GM12878 (cell line): Measurements from ENCODE around the gene NCBP2L. TPM values are rescaled to one million over a fixed set of nuclear protein-coding genes. Genes with fewer than 3 reads are reported as not detected.

ENCODE experiments used
- ATAC-seq: fragments of 200-7000 bp; cut with Tn5 transposase; 3 replicates; pipeline ENCODE4 v1.9.1; 2020; ENCODE audit warnings: mild to moderate bottlenecking, moderate library complexity
- BruUV-seq: library from RNA; stranded (reverse); fragments of 400-500 nt; replicated peaks from 2 replicates; lab custom pipeline; 2021; lab: Mats Ljungman, UMichigan
- CTCF ChIA-PET: fragments of 300-600 bp; sonication (Branson Sonifier 250); formaldehyde crosslinking; extraction: SDS; loops from one replicate; lab custom pipeline; 2021; ENCODE audit warnings: inconsistent platforms; lab: Yijun Ruan, JAX
- POLR2A ChIA-PET: fragments of 350-600 bp; formaldehyde crosslinking; extraction: SDS; loops from one replicate; lab custom pipeline; 2021; ENCODE audit warnings: inconsistent platforms; lab: Charles Lee
- RAD21 ChIA-PET: fragments of 300-600 bp; sonication (Branson Sonifier 250); formaldehyde crosslinking; loops from one replicate; lab custom pipeline; 2023; ENCODE audit warnings: antibody characterized with exemption; ENCODE audit not compliant: unreplicated experiment; lab: Charles Lee
- SMC1A ChIA-PET: fragments of 300-600 bp; sonication (Branson Sonifier 250); formaldehyde crosslinking; loops from one replicate; lab custom pipeline; 2023; ENCODE audit not compliant: unreplicated experiment, uncharacterized antibody; lab: Charles Lee
- DNase-seq: peaks from one replicate; pipeline ENCODE4 v3.0.0-alpha.2; 2011; ENCODE audit warnings: low read depth, low spot score
- FAIRE-seq: peaks from 3 replicates; lab custom pipeline; 2011; peaks lifted over from hg19 to GRCh38; lab: Jason Lieb, UNC
- H2AFZ ChIP-seq: 2 replicates; pipeline ENCODE4 v1.6.0; 2011; ENCODE audit warnings: low read depth, low read length, control low read depth; ENCODE audit not compliant: control insufficient read depth
- H3K27ac ChIP-seq: 2 replicates; pipeline ENCODE4 v1.5.1; 2011; ENCODE audit warnings: control low read depth; ENCODE audit not compliant: control insufficient read depth, insufficient read depth
- H3K27me3 ChIP-seq, 2 experiments: replicated peaks in 1 of 2; 2 replicates each; pipeline versions ENCODE4 v1.6.0 to v1.6.1; 2011; ENCODE audit warnings: low read length in 1 of 2; ENCODE audit not compliant: control insufficient read depth in 2 of 2, insufficient read depth in 2 of 2
- H3K36me3 ChIP-seq, 2 experiments: 2 replicates each; pipeline ENCODE4 v1.5.1; 2011; ENCODE audit warnings: low read length in 1 of 2; ENCODE audit not compliant: control insufficient read depth in 2 of 2, insufficient read depth in 2 of 2
- H3K4me1 ChIP-seq: 2 replicates; pipeline ENCODE4 v1.6.1; 2011; ENCODE audit warnings: mild to moderate bottlenecking, low read length, moderate library complexity, mixed read lengths; ENCODE audit not compliant: control insufficient read depth, insufficient read depth
- H3K4me2 ChIP-seq: 2 replicates; pipeline ENCODE4 v1.6.0; 2011; ENCODE audit warnings: control low read depth; ENCODE audit not compliant: control insufficient read depth, insufficient read depth
- H3K4me3 ChIP-seq: fragments of 200-600 bp; sonication (generic); 2 replicates; pipeline ENCODE4 v1.5.1; 2016
- H3K79me2 ChIP-seq: 2 replicates; pipeline ENCODE4 v1.6.0; 2011; ENCODE audit warnings: low read length; ENCODE audit not compliant: control insufficient read depth, insufficient read depth
- H3K9ac ChIP-seq: 2 replicates; pipeline ENCODE4 v1.8.0; 2011; ENCODE audit warnings: low read length, control low read depth, mixed read lengths; ENCODE audit not compliant: control insufficient read depth, insufficient read depth
- H3K9me3 ChIP-seq: replicated peaks from 3 replicates; pipeline ENCODE4 v1.5.1; 2011; ENCODE audit warnings: mild to moderate bottlenecking, low read length; ENCODE audit not compliant: control insufficient read depth, insufficient read depth
- H4K20me1 ChIP-seq: 2 replicates; pipeline ENCODE4 v1.6.0; 2011; ENCODE audit not compliant: control insufficient read depth, insufficient read depth
- ASH2L ChIP-seq: fragments of 300-600, 200-600 bp; sonication (generic); IDR thresholded peaks from 2 replicates; pipeline ENCODE4 v1.6.1; 2017; ENCODE audit warnings: low read depth, mild to moderate bottlenecking, borderline replicate concordance
- BCL11A ChIP-seq: IDR thresholded peaks from 2 replicates; pipeline ENCODE4 v1.6.1; 2011; ENCODE audit warnings: low read depth, low read length
- ETV6 ChIP-seq, 2 experiments: fragments of 450-650 bp in 1 of 2; IDR thresholded peaks in 1 of 2; conservative IDR thresholded peaks in 1 of 2; 2 replicates each; pipeline ENCODE4 v1.6.1; 2014; ENCODE audit warnings: antibody characterized with exemption in 1 of 2, borderline replicate concordance in 1 of 2, low read depth in 1 of 2, mild to moderate bottlenecking in 1 of 2, moderate library complexity in 1 of 2
- KAT2A ChIP-seq: conservative IDR thresholded peaks from 2 replicates; pipeline ENCODE4 v1.6.1; 2011; ENCODE audit warnings: low read depth, low read length; ENCODE audit not compliant: control insufficient read depth
- NBN ChIP-seq: fragments of 450-650 bp; IDR thresholded peaks from 2 replicates; pipeline ENCODE4 v1.6.1; 2016
- SMAD1 ChIP-seq: fragments of 450-650 bp; IDR thresholded peaks from 2 replicates; pipeline ENCODE4 v1.6.1; 2018; ENCODE audit warnings: mild to moderate bottlenecking, low read depth; ENCODE audit not compliant: partially characterized antibody
- SPI1 ChIP-seq: IDR thresholded peaks from 2 replicates; pipeline ENCODE4 v1.6.1; 2011; ENCODE audit warnings: low read depth, mild to moderate bottlenecking, low read length, moderate library complexity, borderline replicate concordance; ENCODE audit not compliant: insufficient read depth
- SUPT20H ChIP-seq: IDR thresholded peaks from 2 replicates; pipeline ENCODE4 v1.6.1; 2011; ENCODE audit warnings: low read depth, mild to moderate bottlenecking, low read length, moderate library complexity, borderline replicate concordance; ENCODE audit not compliant: control insufficient read depth
- SUZ12 ChIP-seq: fragments of 200-600 bp; sonication (generic); IDR thresholded peaks from one replicate; pipeline ENCODE4 v1.6.1; 2018; ENCODE audit warnings: antibody characterized with exemption, mild to moderate bottlenecking; ENCODE audit not compliant: unreplicated experiment
- WGBS: methylation state at CpG from one replicate; pipeline ENCODE4 v1.1.6; 2016; ENCODE audit warnings: low lambda C conversion rate; ENCODE audit not compliant: insufficient replicate concordance, insufficient coverage; ENCODE audit errors: missing lambda C conversion rate; 5-methylcytosine and 5-hydroxymethylcytosine counted together
- in situ Hi-C: fragments of 300-500 bp; cut with MboI; formaldehyde crosslinking; loops from 9 replicates; pipeline ENCODE4 v1.14.3; 2018; ENCODE audit warnings: mixed read lengths
- intact Hi-C: fragments of 100-400 bp; cut with micrococcal nuclease; formaldehyde crosslinking; loops from one replicate; pipeline ENCODE4 v1.14.2; 2022; ENCODE audit not compliant: unreplicated experiment
- polyA plus RNA-seq, 11 experiments: library from polyadenylated mRNA; depleted of rRNA in 4 of 11; unstranded in 6 of 11; stranded (reverse) in 5 of 11; fragments of >200 nt; fragmentation: Nextera tagmentation in 4 of 11; fragmentation: Illumina TruSeq in 1 of 11; extraction: Ambion mirVana in 4 of 11; extraction: Trizol in 1 of 11; gene quantifications; 1 replicate in 1 of 11; 2 replicates in 10 of 11; pipeline versions ENCODE4 v1.2.1 to v1.2.3, GENCODE V29; 2011 to 2016; ENCODE audit warnings: inconsistent platforms in 2 of 11, missing spikeins in 2 of 11, low read depth in 1 of 11
- total RNA-seq, 4 experiments: library from RNA; depleted of rRNA in 3 of 4; stranded (reverse); fragments of >200 nt in 3 of 4; fragmentation: Illumina TruSeq in 1 of 4; extraction: Trizol in 1 of 4; gene quantifications; 2 replicates each; pipeline versions ENCODE4 v1.2.1 to v1.2.3, GENCODE V29; 2013 to 2021
- TF ChIP-seq, protein P1 (sequence below): fragments of 450-650 bp; IDR thresholded peaks from 2 replicates; pipeline ENCODE4 v1.6.1; 2017; ENCODE audit warnings: low read depth, mild to moderate bottlenecking, moderate library complexity
- TF ChIP-seq, protein P2 (sequence below): fragments of 450-650 bp; IDR thresholded peaks from 2 replicates; pipeline ENCODE4 v1.6.1; 2017; ENCODE audit warnings: mild to moderate bottlenecking, moderate library complexity
- TF ChIP-seq, protein P3 (sequence below): IDR thresholded peaks from 2 replicates; pipeline ENCODE4 v1.6.1; 2012; ENCODE audit warnings: low read depth, low read length, improper control_type of control experiment
- TF ChIP-seq, protein P4 (sequence below): IDR thresholded peaks from 2 replicates; pipeline ENCODE4 v1.6.1; 2012; ENCODE audit warnings: improper control_type of control experiment, low read depth, low read length; ENCODE audit not compliant: insufficient replicate concordance

NCBP2L gene
- total and polyA plus RNA-seq, 10 of the 15 experiments (the other 5 are each of a cell fraction or from before 2014, with no cell fraction given): not detected

DNA sequence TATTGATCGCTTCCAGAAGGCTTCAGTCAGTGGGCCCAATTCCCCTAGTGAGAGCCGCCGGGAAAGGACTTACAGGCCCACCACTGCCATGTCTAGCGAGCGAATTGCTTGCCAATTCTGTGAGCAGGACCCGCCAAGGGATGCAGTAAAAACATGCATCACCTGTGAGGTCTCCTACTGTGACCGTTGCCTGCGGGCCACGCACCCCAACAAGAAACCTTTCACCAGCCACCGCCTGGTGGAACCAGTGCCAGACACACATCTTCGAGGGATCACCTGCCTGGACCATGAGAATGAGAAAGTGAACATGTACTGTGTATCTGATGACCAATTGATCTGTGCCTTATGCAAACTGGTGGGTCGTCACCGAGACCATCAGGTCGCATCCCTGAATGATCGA is 63.4 kb downstream of the NCBP2L start:
- WGBS: 65% methylated on average over 15 of the region's 15 CpGs
- Histone ChIP-seq H3K9me3 (no peaks in the 10 kb centered on the region), H2AFZ (no peak overlapping the region), H3K9ac (no peak overlapping the region), H3K4me2 (no peak overlapping the region), H3K27ac (no peak overlapping the region), H3K4me3 (no peak overlapping the region), H3K4me1 (no peaks in the 10 kb centered on the region), H3K36me3 (no peaks in the 10 kb centered on the region), H3K27me3 (no peaks in the 10 kb centered on the region; a peak in 1 of 4 replicates), H4K20me1 (no peaks in the 10 kb centered on the region), H3K79me2 (no peaks in the 10 kb centered on the region)
- FAIRE-seq (no peak), ATAC-seq (no peak), DNase-seq (no peak)
- intact Hi-C loops (no loop called here), in situ Hi-C loops (no loop called here)
- SMC1A ChIA-PET: no interaction called here
- CTCF ChIA-PET: no interaction called here
- BruUV-seq: no TSS peak
- POLR2A ChIA-PET: no interaction called here
- RAD21 ChIA-PET: no interaction called here
- no peak for TF ChIP-seq SUPT20H
- TF ChIP-seq SPI1: no peak
- TF ChIP-seq, protein P1, sequence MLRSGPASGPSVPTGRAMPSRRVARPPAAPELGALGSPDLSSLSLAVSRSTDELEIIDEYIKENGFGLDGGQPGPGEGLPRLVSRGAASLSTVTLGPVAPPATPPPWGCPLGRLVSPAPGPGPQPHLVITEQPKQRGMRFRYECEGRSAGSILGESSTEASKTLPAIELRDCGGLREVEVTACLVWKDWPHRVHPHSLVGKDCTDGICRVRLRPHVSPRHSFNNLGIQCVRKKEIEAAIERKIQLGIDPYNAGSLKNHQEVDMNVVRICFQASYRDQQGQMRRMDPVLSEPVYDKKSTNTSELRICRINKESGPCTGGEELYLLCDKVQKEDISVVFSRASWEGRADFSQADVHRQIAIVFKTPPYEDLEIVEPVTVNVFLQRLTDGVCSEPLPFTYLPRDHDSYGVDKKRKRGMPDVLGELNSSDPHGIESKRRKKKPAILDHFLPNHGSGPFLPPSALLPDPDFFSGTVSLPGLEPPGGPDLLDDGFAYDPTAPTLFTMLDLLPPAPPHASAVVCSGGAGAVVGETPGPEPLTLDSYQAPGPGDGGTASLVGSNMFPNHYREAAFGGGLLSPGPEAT: no peak
- TF ChIP-seq KAT2A: no peak
- TF ChIP-seq, protein P2, sequence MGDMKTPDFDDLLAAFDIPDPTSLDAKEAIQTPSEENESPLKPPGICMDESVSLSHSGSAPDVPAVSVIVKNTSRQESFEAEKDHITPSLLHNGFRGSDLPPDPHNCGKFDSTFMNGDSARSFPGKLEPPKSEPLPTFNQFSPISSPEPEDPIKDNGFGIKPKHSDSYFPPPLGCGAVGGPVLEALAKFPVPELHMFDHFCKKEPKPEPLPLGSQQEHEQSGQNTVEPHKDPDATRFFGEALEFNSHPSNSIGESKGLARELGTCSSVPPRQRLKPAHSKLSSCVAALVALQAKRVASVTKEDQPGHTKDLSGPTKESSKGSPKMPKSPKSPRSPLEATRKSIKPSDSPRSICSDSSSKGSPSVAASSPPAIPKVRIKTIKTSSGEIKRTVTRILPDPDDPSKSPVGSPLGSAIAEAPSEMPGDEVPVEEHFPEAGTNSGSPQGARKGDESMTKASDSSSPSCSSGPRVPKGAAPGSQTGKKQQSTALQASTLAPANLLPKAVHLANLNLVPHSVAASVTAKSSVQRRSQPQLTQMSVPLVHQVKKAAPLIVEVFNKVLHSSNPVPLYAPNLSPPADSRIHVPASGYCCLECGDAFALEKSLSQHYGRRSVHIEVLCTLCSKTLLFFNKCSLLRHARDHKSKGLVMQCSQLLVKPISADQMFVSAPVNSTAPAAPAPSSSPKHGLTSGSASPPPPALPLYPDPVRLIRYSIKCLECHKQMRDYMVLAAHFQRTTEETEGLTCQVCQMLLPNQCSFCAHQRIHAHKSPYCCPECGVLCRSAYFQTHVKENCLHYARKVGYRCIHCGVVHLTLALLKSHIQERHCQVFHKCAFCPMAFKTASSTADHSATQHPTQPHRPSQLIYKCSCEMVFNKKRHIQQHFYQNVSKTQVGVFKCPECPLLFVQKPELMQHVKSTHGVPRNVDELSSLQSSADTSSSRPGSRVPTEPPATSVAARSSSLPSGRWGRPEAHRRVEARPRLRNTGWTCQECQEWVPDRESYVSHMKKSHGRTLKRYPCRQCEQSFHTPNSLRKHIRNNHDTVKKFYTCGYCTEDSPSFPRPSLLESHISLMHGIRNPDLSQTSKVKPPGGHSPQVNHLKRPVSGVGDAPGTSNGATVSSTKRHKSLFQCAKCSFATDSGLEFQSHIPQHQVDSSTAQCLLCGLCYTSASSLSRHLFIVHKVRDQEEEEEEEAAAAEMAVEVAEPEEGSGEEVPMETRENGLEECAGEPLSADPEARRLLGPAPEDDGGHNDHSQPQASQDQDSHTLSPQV: no peak
- no peak for TF ChIP-seq BCL11A
- no peak for TF ChIP-seq ETV6 (conservative IDR thresholded peaks at IDR 0.05 in 1 of 2, IDR thresholded peaks at IDR 0.05 in 1 of 2; ENCODE audit: borderline replicate concordance in 1 of 2, low read depth in 1 of 2)
- TF ChIP-seq SUZ12: no peak
- TF ChIP-seq, protein P3, sequence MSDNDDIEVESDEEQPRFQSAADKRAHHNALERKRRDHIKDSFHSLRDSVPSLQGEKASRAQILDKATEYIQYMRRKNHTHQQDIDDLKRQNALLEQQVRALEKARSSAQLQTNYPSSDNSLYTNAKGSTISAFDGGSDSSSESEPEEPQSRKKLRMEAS: no peak
- TF ChIP-seq, protein P4, sequence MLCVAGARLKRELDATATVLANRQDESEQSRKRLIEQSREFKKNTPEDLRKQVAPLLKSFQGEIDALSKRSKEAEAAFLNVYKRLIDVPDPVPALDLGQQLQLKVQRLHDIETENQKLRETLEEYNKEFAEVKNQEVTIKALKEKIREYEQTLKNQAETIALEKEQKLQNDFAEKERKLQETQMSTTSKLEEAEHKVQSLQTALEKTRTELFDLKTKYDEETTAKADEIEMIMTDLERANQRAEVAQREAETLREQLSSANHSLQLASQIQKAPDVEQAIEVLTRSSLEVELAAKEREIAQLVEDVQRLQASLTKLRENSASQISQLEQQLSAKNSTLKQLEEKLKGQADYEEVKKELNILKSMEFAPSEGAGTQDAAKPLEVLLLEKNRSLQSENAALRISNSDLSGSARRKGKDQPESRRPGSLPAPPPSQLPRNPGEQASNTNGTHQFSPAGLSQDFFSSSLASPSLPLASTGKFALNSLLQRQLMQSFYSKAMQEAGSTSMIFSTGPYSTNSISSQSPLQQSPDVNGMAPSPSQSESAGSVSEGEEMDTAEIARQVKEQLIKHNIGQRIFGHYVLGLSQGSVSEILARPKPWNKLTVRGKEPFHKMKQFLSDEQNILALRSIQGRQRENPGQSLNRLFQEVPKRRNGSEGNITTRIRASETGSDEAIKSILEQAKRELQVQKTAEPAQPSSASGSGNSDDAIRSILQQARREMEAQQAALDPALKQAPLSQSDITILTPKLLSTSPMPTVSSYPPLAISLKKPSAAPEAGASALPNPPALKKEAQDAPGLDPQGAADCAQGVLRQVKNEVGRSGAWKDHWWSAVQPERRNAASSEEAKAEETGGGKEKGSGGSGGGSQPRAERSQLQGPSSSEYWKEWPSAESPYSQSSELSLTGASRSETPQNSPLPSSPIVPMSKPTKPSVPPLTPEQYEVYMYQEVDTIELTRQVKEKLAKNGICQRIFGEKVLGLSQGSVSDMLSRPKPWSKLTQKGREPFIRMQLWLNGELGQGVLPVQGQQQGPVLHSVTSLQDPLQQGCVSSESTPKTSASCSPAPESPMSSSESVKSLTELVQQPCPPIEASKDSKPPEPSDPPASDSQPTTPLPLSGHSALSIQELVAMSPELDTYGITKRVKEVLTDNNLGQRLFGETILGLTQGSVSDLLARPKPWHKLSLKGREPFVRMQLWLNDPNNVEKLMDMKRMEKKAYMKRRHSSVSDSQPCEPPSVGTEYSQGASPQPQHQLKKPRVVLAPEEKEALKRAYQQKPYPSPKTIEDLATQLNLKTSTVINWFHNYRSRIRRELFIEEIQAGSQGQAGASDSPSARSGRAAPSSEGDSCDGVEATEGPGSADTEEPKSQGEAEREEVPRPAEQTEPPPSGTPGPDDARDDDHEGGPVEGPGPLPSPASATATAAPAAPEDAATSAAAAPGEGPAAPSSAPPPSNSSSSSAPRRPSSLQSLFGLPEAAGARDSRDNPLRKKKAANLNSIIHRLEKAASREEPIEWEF: no peak
- TF ChIP-seq SMAD1: no peak
- TF ChIP-seq ASH2L: no peak
- no peak for TF ChIP-seq NBN
